IPS-18a (cell line): ENCODE results near the gene FOXE1.

Experiments
- H3K27ac ChIP-seq: one replicate; pipeline ENCODE4 v1.5.1; 2013; ENCODE audit warnings: low read length
- H3K27me3 ChIP-seq: one replicate; pipeline ENCODE4 v1.6.1; 2013; ENCODE audit warnings: mild to moderate bottlenecking, low read length; ENCODE audit not compliant: control insufficient read depth, insufficient read depth
- H3K36me3 ChIP-seq: one replicate; pipeline ENCODE4 v1.6.1; 2013; ENCODE audit warnings: low read depth, low read length; ENCODE audit not compliant: control insufficient read depth
- H3K4me1 ChIP-seq: one replicate; pipeline ENCODE4 v1.6.1; 2013; ENCODE audit warnings: low read depth, low read length; ENCODE audit not compliant: control insufficient read depth
- H3K4me3 ChIP-seq: one replicate; pipeline ENCODE4 v1.5.1; 2013; ENCODE audit warnings: low read length
- H3K9ac ChIP-seq: one replicate; pipeline ENCODE4 v1.6.1; 2013; ENCODE audit warnings: mild to moderate bottlenecking, low read length, moderate library complexity
- H3K9me3 ChIP-seq: one replicate; pipeline ENCODE4 v1.6.1; 2013; ENCODE audit warnings: low read depth, low read length; ENCODE audit not compliant: control insufficient read depth

The FOXE1 gene

GRCh38 chr9:97830884-97831829 lies 21.9 kb upstream of the FOXE1 start:
- H3K27ac ChIP-seq: no peak overlapping the region
- peaks cover 8% of the 10 kb centered on the region for H3K4me1 ChIP-seq
- no peak overlapping the region for H3K9ac ChIP-seq
- H3K4me3 ChIP-seq: peak overlapping the region; percentile 46
- no peaks in the 10 kb centered on the region for H3K9me3 ChIP-seq
- H3K27me3 ChIP-seq: peaks cover 18% of the 10 kb centered on the region
- H3K36me3 ChIP-seq: no peaks in the 10 kb centered on the region

DNA sequence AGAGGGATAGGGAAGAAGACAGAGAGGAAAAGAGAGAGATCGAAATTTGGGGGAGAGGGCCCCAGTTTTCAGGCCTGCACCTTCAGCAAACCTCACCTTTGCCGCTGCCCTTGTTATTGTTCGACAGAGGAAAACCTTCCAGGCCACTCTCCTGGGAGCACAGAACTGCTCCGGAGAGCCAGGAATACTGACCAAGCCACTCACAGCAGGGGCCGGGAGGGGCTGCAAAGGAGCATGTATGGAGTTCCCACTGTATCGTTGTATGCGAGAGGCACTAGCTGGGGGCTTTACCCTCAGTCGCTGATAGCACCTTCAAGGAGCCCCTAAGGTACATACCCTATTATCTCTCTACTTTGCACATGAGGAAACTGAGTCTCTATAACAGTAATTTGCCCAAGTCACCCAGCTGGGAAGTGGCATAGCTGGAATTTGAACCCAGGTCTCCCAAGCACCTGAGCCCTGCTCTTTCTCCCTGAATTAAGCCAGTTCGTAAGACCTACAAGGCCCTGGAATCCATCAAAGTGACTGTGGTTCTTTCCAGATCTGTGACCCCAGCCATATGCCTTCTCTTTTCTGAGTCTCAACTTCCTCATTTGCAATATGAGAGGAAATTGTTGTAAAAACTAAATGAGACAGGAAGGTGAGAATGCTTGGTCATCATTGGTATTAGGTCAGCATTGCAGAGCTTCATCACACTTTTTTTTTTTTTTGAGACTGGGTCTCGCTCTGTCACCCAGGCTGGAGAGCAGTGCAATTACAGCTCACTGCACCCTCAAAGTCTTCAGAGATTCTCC lies 21.0 kb upstream of the FOXE1 start:
- H3K27ac ChIP-seq: no peak overlapping the region

DNA sequence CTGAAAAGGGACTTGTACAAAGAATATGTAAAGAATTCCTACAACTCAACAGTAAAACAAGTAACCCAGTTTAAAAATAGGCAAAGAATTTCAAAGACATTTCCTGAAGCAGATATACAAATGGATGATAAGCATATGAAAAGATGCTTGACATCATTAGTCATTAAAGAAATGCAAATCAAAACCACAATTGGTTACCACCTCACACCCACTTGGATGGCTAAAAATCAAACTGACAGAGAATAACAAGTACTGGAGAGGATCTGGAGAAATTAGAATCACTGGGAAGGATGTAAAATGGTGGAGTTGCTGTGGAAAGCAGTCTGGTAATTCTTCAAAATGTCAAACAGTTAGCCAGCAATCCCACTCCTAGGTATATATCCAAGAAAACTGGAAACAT lies 12.5 kb upstream of the FOXE1 start:
- no peaks in the 10 kb centered on the region for H3K36me3 ChIP-seq
- H3K27me3 ChIP-seq: peaks cover 19% of the 10 kb centered on the region
- no peak overlapping the region for H3K27ac ChIP-seq
- peaks cover 8% of the 10 kb centered on the region for H3K4me1 ChIP-seq
- H3K9ac ChIP-seq: no peak overlapping the region
- H3K9me3 ChIP-seq: no peaks in the 10 kb centered on the region
- H3K4me3 ChIP-seq: no peak overlapping the region

More for the DNA sequence above, 21.0 kb upstream of the FOXE1 start:
- Histone ChIP-seq H3K4me1 (peaks cover 8% of the 10 kb centered on the region), H3K4me3 (peak overlapping the region; percentile 46), H3K9ac (no peak overlapping the region), H3K9me3 (no peaks in the 10 kb centered on the region), H3K36me3 (no peaks in the 10 kb centered on the region), H3K27me3 (peaks cover 18% of the 10 kb centered on the region)

GRCh38 chr9:97842960-97843359 lies 10.1 kb upstream of the FOXE1 start:
- Histone ChIP-seq H3K27ac (no peak overlapping the region), H3K4me3 (no peak overlapping the region), H3K4me1 (peaks cover 8% of the 10 kb centered on the region), H3K9ac (no peak overlapping the region), H3K36me3 (no peaks in the 10 kb centered on the region), H3K9me3 (no peaks in the 10 kb centered on the region), H3K27me3 (peaks cover 44% of the 10 kb centered on the region)

- peaks cover 65% of the 10 kb centered on the region for H3K27me3 ChIP-seq
Observed at GRCh38 chr9:97845130-97845529, 7.9 kb upstream of the FOXE1 start.

DNA sequence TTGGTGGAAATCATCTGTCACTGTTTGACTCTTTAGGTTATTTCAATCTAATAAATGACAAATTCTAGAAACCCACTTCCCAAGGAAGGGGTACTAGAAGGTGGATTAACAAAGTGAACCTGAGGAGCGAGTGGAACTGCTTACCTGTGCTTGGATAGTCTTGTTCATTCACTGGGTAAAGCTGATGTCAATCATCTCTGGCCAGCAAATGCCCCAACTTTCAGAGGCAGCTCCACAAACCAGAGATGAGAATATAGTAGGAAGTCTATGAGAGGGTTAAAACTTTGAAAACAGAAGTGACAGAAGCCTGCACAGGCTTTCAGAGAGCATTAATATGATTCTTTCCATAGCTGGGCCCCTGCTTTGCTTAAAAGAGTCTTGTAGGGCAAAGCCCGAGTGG lies 7.3 kb upstream of the FOXE1 start:
- Histone ChIP-seq H3K27ac (no peak overlapping the region), H3K4me1 (peaks cover 3% of the 10 kb centered on the region), H3K27me3 (peaks cover 72% of the 10 kb centered on the region), H3K36me3 (no peaks in the 10 kb centered on the region), H3K9ac (no peak overlapping the region), H3K4me3 (no peak overlapping the region), H3K9me3 (no peaks in the 10 kb centered on the region)

More at GRCh38 chr9:97845130-97845529, 7.9 kb upstream of the FOXE1 start:
- no peak overlapping the region for H3K9ac ChIP-seq
- H3K4me1 ChIP-seq: peaks cover 9% of the 10 kb centered on the region
- no peaks in the 10 kb centered on the region for H3K9me3 ChIP-seq
- H3K36me3 ChIP-seq: no peaks in the 10 kb centered on the region
- no peak overlapping the region for H3K4me3 ChIP-seq
- no peak overlapping the region for H3K27ac ChIP-seq

- H3K9ac ChIP-seq: no peak overlapping the region
- no peaks in the 10 kb centered on the region for H3K9me3 ChIP-seq
- peaks cover 78% of the 10 kb centered on the region for H3K27me3 ChIP-seq
- H3K4me3 ChIP-seq: no peak overlapping the region
- peaks cover 3% of the 10 kb centered on the region for H3K4me1 ChIP-seq
- no peaks in the 10 kb centered on the region for H3K36me3 ChIP-seq
- no peak overlapping the region for H3K27ac ChIP-seq
Observed at GRCh38 chr9:97846347-97846746, 6.7 kb upstream of the FOXE1 start.

DNA sequence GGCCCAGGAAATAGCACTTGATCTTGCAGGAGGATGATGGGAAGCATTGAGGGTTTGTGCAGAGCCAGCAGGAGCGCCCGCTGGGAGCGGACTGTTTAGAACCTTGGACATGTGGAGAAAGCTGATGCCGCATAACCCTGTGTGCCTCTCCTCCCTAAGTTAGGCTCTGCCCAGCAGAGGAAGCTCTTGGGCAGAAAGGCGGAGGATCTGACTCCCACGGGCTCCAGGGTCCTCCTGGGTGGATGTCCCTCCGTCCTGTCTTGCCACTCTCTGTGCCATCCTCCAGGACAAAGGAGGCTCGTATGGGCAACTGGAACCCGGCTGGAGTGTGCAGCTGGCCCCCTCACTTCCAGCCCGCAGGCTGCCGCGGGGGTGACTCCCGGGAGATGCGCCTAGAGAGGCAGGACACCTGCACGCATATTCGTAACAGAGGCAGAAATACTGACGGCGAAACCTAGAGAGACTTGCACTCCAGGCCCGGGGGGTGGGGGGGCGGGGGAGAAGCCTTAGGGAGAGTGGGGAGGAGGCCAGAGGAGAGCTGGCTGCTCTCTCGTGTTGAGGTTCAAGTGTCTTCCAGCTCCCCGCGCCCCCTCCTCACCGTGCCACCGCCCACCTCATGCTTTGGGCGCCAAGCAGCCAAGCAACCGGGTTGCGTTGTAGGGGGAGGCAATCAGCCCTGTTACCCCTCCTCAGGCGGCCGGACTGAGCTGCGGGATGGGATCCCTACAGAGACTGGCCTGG lies 5.4 kb upstream of the FOXE1 start:
- H3K4me3 ChIP-seq: peak overlapping the region; percentile 38
- H3K27ac ChIP-seq: no peak overlapping the region
- H3K27me3 ChIP-seq: peaks cover 88% of the 10 kb centered on the region

GRCh38 chr9:97848215-97848479 lies 4.9 kb upstream of the FOXE1 start:
- Histone ChIP-seq H3K4me3 (peak overlapping the region; percentile 38), H3K9ac (no peak overlapping the region), H3K4me1 (peaks cover 3% of the 10 kb centered on the region), H3K27ac (no peak overlapping the region), H3K36me3 (no peaks in the 10 kb centered on the region), H3K27me3 (peaks cover 89% of the 10 kb centered on the region), H3K9me3 (no peaks in the 10 kb centered on the region)

More for the DNA sequence above, 5.4 kb upstream of the FOXE1 start:
- peaks cover 3% of the 10 kb centered on the region for H3K4me1 ChIP-seq
- H3K9me3 ChIP-seq: no peaks in the 10 kb centered on the region
- no peak overlapping the region for H3K9ac ChIP-seq
- H3K36me3 ChIP-seq: no peaks in the 10 kb centered on the region

- Histone ChIP-seq H3K4me3 (peak overlapping the region; percentile 38), H3K27ac (no peak overlapping the region), H3K36me3 (no peaks in the 10 kb centered on the region), H3K9ac (no peak overlapping the region), H3K9me3 (no peaks in the 10 kb centered on the region), H3K27me3 (peaks cover 94% of the 10 kb centered on the region), H3K4me1 (peaks cover 3% of the 10 kb centered on the region)
Observed at GRCh38 chr9:97848480-97849237, 4.4 kb upstream of the FOXE1 start.

DNA sequence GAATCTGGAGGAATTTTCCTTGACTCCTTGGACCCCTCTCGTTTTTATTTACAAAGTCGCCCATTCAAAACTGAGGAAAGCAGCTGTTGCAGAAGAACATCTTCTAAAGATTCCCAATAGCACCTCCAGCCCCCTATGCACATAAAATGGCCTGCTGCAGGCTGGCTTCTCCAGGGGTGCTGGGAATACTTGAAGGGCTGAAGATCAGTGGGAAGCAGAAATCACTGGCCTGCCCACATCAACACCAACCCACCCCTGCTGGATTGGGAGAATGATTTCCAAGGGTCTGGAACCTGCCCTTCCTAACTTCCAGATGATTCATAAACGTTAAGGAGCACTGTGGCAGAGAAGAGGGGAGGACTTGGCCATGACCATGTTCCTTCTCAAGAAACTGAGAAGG lies 3.0 kb upstream of the FOXE1 start:
- no peak overlapping the region for H3K4me3 ChIP-seq
- no peaks in the 10 kb centered on the region for H3K9me3 ChIP-seq
- peaks cover 100% of the 10 kb centered on the region for H3K27me3 ChIP-seq
- no peaks in the 10 kb centered on the region for H3K36me3 ChIP-seq
- no peak overlapping the region for H3K9ac ChIP-seq
- H3K27ac ChIP-seq: no peak overlapping the region
- H3K4me1 ChIP-seq: peaks cover 4% of the 10 kb centered on the region
